A549 (cell line): ENCODE measurements around the gene ZFHX3. TPM values are rescaled to one million over a fixed set of nuclear protein-coding genes. Genes with fewer than 3 reads are reported as not detected.
A peak's percentile ranks its signal among the peaks of the same experiment; 100 is the strongest.

Experiments
- ATAC-seq, 2 experiments: fragments of 200-7000 bp in 1 of 2; fragments of >200 bp in 1 of 2; cut with Nextera tagmentation in 1 of 2; cut with Tn5 transposase in 1 of 2; 3 replicates each; pipeline versions ENCODE4 v1.8.0 to v1.9.1; 2018 to 2020; ENCODE audit warnings: mild to moderate bottlenecking in 1 of 2, moderate library complexity in 1 of 2
- CTCF ChIA-PET: fragments of 300-600 bp; sonication (Branson Sonifier 250); formaldehyde crosslinking; extraction: SDS; loops from one replicate; lab custom pipeline; 2021; ENCODE audit warnings: antibody characterized with exemption, inconsistent platforms; lab: Yijun Ruan, JAX
- POLR2A ChIA-PET: fragments of 350-600 bp; formaldehyde crosslinking; extraction: SDS; loops from one replicate; lab custom pipeline; 2021; ENCODE audit warnings: antibody characterized with exemption, inconsistent platforms; lab: Yijun Ruan, JAX
- DNase-seq, 2 experiments: peaks; one replicate each; pipeline versions ENCODE4 v3.0.0 to v3.0.0-alpha.2; 2011 to 2016; ENCODE audit warnings: low read depth in 1 of 2, low spot score in 1 of 2
- FAIRE-seq: peaks from 2 replicates; lab custom pipeline; 2011; peaks lifted over from hg19 to GRCh38; lab: Jason Lieb, UNC
- H3K27ac ChIP-seq, 2 experiments: fragments of >200 bp; sonication (Bioruptor Twin); formaldehyde crosslinking; 3 replicates each; pipeline ENCODE4 v1.5.1; 2016 to 2017
- H3K4me1 ChIP-seq: fragments of >200 bp; sonication (Bioruptor Twin); formaldehyde crosslinking; 3 replicates; pipeline ENCODE4 v1.6.1; 2016
- H3K4me2 ChIP-seq: fragments of >200 bp; sonication (Bioruptor Twin); formaldehyde crosslinking; 3 replicates; pipeline ENCODE4 v1.6.1; 2016
- H3K4me3 ChIP-seq: fragments of >200 bp; sonication (Bioruptor Twin); formaldehyde crosslinking; 3 replicates; pipeline ENCODE4 v1.5.1; 2016
- H3K9me3 ChIP-seq: fragments of >200 bp; sonication (Bioruptor Twin); formaldehyde crosslinking; 3 replicates; pipeline ENCODE4 v1.6.1; 2016
- BHLHE40 ChIP-seq: IDR thresholded peaks from 2 replicates; pipeline ENCODE4 v1.6.1; 2012; ENCODE audit warnings: low read depth, low read length, inconsistent platforms
- CHD4 ChIP-seq: fragments of 200-600 bp; sonication (generic); IDR thresholded peaks from 2 replicates; pipeline ENCODE4 v1.6.1; 2016; ENCODE audit warnings: antibody characterized with exemption, mild to moderate bottlenecking, borderline replicate concordance
- EHF ChIP-seq: fragments of 250-450 bp; sonication (Bioruptor Pico); IDR thresholded peaks from 2 replicates; pipeline ENCODE4 v1.5.0; 2020; ENCODE audit warnings: mild to moderate bottlenecking
- FOSB ChIP-seq: fragments of 250-450 bp; sonication (Bioruptor Pico); IDR thresholded peaks from 2 replicates; pipeline ENCODE4 v1.5.0; 2020; ENCODE audit warnings: mild to moderate bottlenecking, moderate library complexity
- FOSL2 ChIP-seq, 2 experiments: fragments of 450-650 bp in 1 of 2; fragments of >200 bp in 1 of 2; sonication (Bioruptor Twin) in 1 of 2; formaldehyde crosslinking; IDR thresholded peaks; 2 replicates each; pipeline versions ENCODE4 v1.5.0 to v1.6.1; 2016 to 2020; ENCODE audit warnings: mild to moderate bottlenecking in 1 of 2, moderate library complexity in 1 of 2
- HOXA7 ChIP-seq: fragments of 250-450 bp; sonication (Bioruptor Pico); IDR thresholded peaks from 2 replicates; pipeline ENCODE4 v1.5.0; 2020; ENCODE audit warnings: mild to moderate bottlenecking, moderate library complexity
- JUN ChIP-seq, 2 experiments: fragments of >200 bp; sonication (Bioruptor Twin); formaldehyde crosslinking; IDR thresholded peaks; 2 replicates in 1 of 2; 3 replicates in 1 of 2; pipeline ENCODE4 v1.6.1; 2016 to 2017
- KDM1A ChIP-seq: fragments of 200-600 bp; sonication (generic); IDR thresholded peaks from 2 replicates; pipeline ENCODE4 v1.6.1; 2016; ENCODE audit warnings: low read depth, mild to moderate bottlenecking
- RAD21 ChIP-seq, 2 experiments: fragments of >200 bp in 1 of 2; sonication (Bioruptor Twin) in 1 of 2; formaldehyde crosslinking in 1 of 2; IDR thresholded peaks in 1 of 2; conservative IDR thresholded peaks in 1 of 2; 2 replicates in 1 of 2; 3 replicates in 1 of 2; pipeline ENCODE4 v1.6.1; 2012 to 2018; ENCODE audit warnings: inconsistent platforms in 1 of 2
- TP53 ChIP-seq: fragments of 250-450 bp; sonication (Bioruptor Pico); IDR thresholded peaks from 2 replicates; pipeline ENCODE4 v1.5.0; 2021; ENCODE audit warnings: mild to moderate bottlenecking, moderate library complexity
- ZC3H11A ChIP-seq: fragments of 450-650 bp; IDR thresholded peaks from 2 replicates; pipeline ENCODE4 v1.6.1; 2014; ENCODE audit warnings: antibody characterized with exemption, mild to moderate bottlenecking
- ZFP36 ChIP-seq: fragments of 450-650 bp; IDR thresholded peaks from 2 replicates; pipeline ENCODE4 v1.6.1; 2014; ENCODE audit warnings: borderline replicate concordance; ENCODE audit not compliant: partially characterized antibody
- WGBS: methylation state at CpG from one replicate; pipeline ENCODE4 v1.1.6; 2017; ENCODE audit errors: missing lambda C conversion rate; 5-methylcytosine and 5-hydroxymethylcytosine counted together
- polyA plus RNA-seq, 4 experiments: library from polyadenylated mRNA; depleted of rRNA in 3 of 4; stranded (reverse); fragments of >200 nt; fragmentation: RNase III in 1 of 4; extraction: RNeasy Plus Mini Kit Qiagen cat#74134 plus additional on column Dnase treatment in 1 of 4; gene quantifications; 2 replicates in 3 of 4; 3 replicates in 1 of 4; pipeline ENCODE4 v1.2.3, GENCODE V29; 2011 to 2017
- TF ChIP-seq, protein P1 (sequence below): fragments of 200-600 bp; sonication (generic); IDR thresholded peaks from 2 replicates; pipeline ENCODE4 v1.6.1; 2016; ENCODE audit warnings: antibody characterized with exemption, mild to moderate bottlenecking, moderate library complexity
- TF ChIP-seq, protein P2 (sequence below): IDR thresholded peaks from 2 replicates; pipeline ENCODE4 v1.6.1; 2012
- TF ChIP-seq, protein P3 (sequence below): fragments of 250-450 bp; sonication (Bioruptor Pico); IDR thresholded peaks from 2 replicates; pipeline ENCODE4 v1.5.0; 2021; ENCODE audit warnings: mild to moderate bottlenecking, moderate library complexity, borderline replicate concordance

Gene ZFHX3
- polyA plus RNA-seq, 2 of the 4 experiments (the other 2 are of a cell fraction): 3.9 to 6.5 TPM

DNA sequence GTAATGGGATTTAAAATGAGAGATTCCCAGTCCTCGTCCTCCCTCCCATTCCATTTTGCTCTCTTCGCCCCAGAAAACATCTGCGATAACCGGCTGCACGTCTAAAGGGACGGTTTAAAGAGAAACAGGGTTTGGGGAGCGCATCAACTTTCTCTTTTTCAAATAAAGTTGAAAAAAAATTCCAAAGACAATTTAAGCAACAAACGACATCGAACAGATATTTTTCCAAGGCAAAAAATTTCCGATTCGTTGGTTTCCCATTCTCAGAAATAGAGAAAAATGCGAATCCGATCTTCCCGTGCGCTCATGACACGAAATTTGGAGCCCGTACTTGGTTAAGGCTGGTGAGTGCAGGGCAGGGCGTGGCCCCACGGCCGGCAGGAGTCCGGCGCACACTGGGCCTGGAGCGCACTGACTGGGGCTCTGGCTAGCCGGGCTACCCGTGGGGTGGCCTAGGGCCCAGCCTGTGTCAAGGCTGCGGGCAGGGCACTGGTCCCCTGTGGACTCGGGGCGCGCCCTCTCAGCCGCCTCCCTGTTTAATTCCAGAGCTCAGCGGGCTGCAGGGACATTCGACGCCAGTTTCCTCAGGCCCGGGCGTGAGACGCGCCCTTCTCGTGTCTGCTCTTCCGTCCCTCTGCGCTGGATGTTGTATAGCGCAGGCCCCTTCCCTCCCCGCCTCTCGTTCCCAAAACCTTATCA is 17.9 kb upstream of the ZFHX3 start:
- POLR2A ChIA-PET: no interaction called here
- peaks cover 58% of the 10 kb centered on the region for H3K4me1 ChIP-seq
- no peak for ATAC-seq
- CTCF ChIA-PET: no interaction called here
- H3K27ac ChIP-seq: peak overlapping the region in 1 of 2 experiments; percentile 91; a peak in 3 of 6 replicates
- no peak for FAIRE-seq
- H3K9me3 ChIP-seq: no peaks in the 10 kb centered on the region
- 92% methylated on average over 41 of the region's 43 CpGs for WGBS
- H3K4me3 ChIP-seq: no peak overlapping the region
- no peak for DNase-seq
- TF ChIP-seq, protein P1, sequence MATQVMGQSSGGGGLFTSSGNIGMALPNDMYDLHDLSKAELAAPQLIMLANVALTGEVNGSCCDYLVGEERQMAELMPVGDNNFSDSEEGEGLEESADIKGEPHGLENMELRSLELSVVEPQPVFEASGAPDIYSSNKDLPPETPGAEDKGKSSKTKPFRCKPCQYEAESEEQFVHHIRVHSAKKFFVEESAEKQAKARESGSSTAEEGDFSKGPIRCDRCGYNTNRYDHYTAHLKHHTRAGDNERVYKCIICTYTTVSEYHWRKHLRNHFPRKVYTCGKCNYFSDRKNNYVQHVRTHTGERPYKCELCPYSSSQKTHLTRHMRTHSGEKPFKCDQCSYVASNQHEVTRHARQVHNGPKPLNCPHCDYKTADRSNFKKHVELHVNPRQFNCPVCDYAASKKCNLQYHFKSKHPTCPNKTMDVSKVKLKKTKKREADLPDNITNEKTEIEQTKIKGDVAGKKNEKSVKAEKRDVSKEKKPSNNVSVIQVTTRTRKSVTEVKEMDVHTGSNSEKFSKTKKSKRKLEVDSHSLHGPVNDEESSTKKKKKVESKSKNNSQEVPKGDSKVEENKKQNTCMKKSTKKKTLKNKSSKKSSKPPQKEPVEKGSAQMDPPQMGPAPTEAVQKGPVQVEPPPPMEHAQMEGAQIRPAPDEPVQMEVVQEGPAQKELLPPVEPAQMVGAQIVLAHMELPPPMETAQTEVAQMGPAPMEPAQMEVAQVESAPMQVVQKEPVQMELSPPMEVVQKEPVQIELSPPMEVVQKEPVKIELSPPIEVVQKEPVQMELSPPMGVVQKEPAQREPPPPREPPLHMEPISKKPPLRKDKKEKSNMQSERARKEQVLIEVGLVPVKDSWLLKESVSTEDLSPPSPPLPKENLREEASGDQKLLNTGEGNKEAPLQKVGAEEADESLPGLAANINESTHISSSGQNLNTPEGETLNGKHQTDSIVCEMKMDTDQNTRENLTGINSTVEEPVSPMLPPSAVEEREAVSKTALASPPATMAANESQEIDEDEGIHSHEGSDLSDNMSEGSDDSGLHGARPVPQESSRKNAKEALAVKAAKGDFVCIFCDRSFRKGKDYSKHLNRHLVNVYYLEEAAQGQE: no peak
- TF ChIP-seq BHLHE40 (no peak), JUN (IDR thresholded peaks at IDR 0.05) (no peak), ZC3H11A (no peak), ZFP36 (no peak), KDM1A (no peak), RAD21 (conservative IDR thresholded peaks at IDR 0.05 in 1 of 2, IDR thresholded peaks at IDR 0.05 in 1 of 2) (no peak), EHF (no peak), TP53 (CRISPR knock-in tag) (no peak), HOXA7 (no peak), FOSL2 (IDR thresholded peaks at IDR 0.05) (no peak), FOSL2 (CRISPR knock-in tag; IDR thresholded peaks at IDR 0.05) (no peak), FOSB (CRISPR knock-in tag) (no peak), CHD4 (no peak)
- TF ChIP-seq, protein P2, sequence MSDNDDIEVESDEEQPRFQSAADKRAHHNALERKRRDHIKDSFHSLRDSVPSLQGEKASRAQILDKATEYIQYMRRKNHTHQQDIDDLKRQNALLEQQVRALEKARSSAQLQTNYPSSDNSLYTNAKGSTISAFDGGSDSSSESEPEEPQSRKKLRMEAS: no peak
- TF ChIP-seq, protein P3, sequence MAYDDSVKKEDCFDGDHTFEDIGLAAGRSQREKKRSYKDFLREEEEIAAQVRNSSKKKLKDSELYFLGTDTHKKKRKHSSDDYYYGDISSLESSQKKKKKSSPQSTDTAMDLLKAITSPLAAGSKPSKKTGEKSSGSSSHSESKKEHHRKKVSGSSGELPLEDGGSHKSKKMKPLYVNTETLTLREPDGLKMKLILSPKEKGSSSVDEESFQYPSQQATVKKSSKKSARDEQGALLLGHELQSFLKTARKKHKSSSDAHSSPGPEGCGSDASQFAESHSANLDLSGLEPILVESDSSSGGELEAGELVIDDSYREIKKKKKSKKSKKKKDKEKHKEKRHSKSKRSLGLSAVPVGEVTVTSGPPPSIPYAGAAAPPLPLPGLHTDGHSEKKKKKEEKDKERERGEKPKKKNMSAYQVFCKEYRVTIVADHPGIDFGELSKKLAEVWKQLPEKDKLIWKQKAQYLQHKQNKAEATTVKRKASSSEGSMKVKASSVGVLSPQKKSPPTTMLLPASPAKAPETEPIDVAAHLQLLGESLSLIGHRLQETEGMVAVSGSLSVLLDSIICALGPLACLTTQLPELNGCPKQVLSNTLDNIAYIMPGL (CRISPR knock-in tag): no peak
- no peak overlapping the region for H3K4me2 ChIP-seq

DNA sequence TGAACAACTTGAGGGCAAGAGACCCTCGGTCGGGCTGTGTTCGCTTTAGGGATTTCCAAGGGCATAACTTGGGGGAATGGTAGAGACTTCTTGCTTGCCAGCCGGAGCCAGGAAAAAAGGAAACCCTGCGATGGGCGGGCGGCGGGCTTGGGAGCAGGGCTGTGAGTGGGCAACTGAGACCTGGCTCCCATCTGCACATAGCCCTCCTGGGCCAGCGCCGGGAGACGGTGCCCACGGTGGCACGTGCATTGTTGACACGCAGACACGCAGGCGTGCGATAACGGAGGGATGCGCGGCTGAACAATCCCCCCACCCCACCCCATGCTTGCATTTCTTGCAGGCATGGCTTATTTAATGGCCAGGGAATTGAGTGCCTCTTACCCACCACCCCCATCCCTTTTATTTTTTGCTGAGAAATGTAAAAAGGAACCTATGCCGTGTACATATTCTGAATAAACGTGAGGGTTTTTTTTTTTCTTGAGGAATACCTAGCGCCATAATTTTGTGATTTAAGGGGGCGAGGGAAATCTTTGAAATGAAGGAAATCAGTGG is 17.1 kb upstream of the ZFHX3 start:
- Histone ChIP-seq H3K4me2 (peak overlapping the region; percentile 58), H3K9me3 (no peaks in the 10 kb centered on the region), H3K4me3 (no peak overlapping the region), H3K4me1 (peaks cover 63% of the 10 kb centered on the region), H3K27ac (peak overlapping the region; percentile 59 to 67; a peak in 5 of 6 replicates)
- no peak for TF ChIP-seq FOSB (CRISPR knock-in tag)
- 88% methylated on average over 24 of the region's 24 CpGs for WGBS
- ChIA-PET POLR2A (no interaction called here), CTCF (no interaction called here)
- FAIRE-seq (no peak), DNase-seq (no peak), ATAC-seq (no peak)
